Hematopoietic multipotent progenitor cell treated with erythropoietin and hydrocortisone succinate and interleukin-3 and kit ligand, for 8 days (in vitro differentiated cells): ENCODE results near the gene DNAH7.
A peak's percentile ranks its signal among the peaks of the same experiment; 100 is the strongest.

Experiments used
- DNase-seq: peaks from one replicate; pipeline ENCODE4 v3.0.0-alpha.2; 2015

DNAH7 gene

DNA sequence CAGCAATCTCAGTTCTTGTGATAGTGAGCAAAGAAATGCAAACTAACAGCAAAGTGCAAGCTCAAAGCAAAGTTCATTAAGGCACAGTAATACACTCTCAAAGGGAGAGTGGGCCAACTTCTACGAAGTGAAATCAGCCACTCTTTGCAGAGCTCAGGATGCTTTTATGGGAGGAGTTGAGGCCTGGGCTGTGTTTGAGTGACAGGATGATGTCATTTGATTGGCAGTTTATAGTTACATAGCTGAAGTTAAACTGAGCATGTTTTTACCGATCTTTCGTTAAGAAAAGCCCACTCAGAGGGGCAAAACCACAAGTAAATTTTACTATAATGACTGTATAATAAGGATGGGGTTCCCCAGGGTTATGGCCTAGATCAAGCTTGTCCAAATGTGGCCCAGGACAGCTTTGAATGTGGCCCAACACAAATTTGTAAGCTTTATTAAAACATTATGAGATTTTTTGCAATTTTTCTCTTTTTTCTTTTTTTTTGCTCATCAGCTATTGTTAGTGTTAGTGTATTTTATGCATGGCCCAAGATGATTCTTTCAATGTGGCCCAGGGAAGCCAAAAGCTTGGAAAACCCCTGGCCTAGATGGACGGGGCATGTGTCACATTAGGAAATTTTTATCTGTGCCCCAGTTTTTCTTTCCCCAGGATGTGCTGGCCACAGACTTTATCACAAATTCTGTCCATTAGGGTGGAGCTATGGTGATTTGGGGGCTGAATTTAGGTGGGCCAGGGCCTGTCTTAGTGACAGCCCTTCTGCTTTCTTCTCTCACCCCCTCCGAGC is 8.3 kb upstream of the DNAH7 start:
- no peak for DNase-seq

GRCh38 chr2:196075196-196075595 is 6.6 kb upstream of the DNAH7 start:
- no peak for DNase-seq

- no peak for DNase-seq
These were observed 6.0 kb upstream of the DNAH7 start for GRCh38 chr2:196074631-196075030.

DNA sequence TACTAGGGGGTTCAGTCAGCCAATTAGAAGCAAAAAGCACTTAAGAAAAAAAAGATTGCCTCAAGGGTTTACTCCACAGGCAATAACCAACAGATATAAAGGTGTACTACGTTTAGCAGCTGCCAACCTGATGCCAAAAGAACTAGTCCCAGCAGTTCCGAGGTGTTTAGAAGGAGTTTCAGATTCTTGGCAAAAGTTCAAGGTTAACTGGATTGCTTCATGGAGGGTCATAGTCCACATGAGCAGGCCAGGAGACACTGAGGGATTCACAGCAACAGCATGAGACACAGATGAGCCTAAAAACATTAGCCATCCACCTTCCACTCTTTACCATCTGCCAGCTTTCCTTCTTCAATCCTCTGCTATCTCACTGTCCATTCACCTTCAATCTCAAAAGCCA is 4.9 kb upstream of the DNAH7 start:
- DNase-seq: no peak

DNA sequence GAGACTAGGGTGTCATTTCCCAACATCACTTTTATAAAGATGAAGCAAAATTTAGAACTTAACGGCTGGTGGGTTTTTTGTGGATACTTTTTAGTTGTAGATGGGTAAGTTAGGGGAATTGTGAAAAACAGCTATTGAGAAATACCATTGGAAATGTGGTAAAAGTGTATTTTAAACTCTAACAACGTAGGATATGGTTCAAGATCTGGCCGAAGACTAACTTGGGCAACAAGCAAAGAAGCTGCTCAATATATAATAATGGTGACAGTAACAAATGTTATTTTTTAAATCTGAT is 1.6 kb downstream of the DNAH7 start:
- no peak for DNase-seq

DNA sequence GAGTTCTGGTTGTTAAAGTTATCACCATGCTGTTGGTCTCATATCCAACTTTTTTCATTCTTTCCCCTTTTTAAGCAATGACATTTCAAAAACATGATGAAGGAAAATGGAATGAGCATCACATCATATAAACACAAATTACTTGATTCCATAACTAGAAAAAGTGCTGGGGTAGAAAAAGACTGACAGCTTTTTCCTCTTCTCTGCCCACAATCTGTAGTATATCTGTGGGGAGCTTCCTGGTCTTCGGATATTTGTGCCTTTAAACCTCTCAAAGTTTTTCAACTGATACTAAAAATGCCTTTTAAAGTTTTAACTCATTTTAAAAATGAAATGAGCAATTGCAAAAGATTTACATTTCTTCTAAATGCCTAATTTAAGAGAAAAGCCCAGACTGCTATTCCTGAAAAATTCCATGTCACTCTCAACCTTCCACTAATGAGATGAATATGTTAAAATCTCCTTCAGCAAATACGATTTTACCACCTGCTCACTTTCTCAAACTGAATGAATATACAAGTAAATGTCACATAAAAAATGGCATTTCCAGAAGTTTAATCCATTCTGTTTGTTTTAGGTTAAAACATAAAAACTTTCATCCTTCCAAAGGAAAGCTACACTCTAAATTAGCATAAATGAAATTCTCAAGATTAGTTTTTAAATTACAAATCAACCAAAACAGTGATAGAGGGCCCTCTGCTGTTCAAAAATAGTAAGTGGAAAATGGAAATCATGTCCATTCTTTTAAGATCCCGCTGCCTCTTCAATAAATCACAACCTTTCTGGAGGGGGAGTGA is 2.1 kb downstream of the DNAH7 start:
- DNase-seq: peak; percentile 57

GRCh38 chr2:196063773-196064172 is 4.9 kb downstream of the DNAH7 start:
- no peak for DNase-seq

- no peak for DNase-seq
These were observed 9.1 kb downstream of the DNAH7 start for GRCh38 chr2:196059491-196059960.

GRCh38 chr2:196054631-196055030 is 14.0 kb downstream of the DNAH7 start:
- DNase-seq: no peak

DNA sequence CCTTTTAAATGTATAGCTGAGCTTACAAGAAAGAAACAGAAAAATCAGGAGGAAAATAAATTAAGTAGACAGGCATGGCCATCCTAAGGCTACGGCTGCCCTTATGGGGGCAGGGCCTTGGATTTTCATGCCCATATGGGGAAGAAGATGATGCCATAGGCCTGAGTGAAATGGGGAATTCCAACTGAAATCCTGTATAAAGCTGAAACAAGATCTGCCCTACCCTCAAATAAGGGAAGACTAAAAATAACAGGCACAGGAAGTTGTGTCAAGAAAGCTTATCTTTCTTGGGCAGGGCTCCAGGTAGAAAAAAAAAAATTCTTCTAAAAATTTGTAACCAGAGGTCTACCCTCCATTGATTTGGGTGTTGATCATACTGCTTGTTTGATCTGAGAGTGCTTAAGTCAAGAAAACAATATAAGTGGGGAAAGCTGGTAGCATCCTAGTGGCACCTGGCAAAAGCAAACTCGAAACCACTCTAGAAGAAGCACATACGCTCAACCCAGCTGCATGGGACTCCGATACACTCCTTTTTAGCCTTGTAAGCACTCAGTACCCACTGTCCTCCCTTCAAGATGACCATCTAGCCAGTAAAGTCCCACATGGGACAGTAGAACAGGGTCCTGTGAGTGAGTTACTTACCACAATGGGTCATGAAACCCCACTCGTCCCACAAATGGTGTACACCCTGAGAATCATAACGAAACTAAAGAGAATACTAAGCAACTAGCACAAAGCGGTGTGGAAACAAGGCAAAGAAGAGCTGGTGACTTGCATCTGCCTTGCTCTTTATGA is 22.3 kb downstream of the DNAH7 start:
- no peak for DNase-seq

DNA sequence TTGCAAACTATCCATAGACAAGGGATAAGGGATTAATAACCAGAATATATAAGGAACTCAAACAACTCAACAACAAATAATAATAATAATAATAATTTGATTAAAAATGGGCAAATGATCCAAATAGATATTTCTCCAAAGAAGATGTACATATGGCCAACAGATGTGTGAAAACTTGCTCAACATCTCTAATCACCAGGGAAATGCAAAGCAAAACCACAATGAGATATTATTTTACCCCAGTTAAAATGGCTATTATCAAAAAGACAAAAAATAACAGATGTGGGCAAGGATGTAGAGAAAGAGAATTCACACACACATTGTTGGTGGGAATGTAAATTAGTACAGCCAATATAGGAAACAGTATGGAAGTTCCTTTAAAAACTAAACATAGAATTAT is 26.9 kb downstream of the DNAH7 start:
- DNase-seq: no peak

DNA sequence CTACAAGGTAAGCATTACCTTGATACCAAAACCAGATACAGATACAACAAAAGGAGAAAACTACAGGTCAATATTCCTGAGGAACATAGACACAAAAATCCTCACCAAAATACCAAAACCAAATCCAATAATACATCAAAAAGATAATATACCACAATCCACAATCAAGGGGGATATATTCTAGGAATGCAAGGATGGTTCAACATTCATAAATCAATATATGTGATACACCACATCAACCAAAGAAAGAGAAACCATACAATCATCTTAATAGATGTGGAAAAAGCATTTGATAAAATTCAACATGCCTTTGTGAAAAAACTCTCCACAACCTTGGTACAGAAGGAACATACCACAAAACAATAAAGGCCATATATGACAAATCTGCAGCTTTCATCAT is 28.4 kb downstream of the DNAH7 start:
- no peak for DNase-seq

GRCh38 chr2:196036442-196036841 is 32.2 kb downstream of the DNAH7 start:
- DNase-seq: no peak

GRCh38 chr2:196018037-196018436 is 50.6 kb downstream of the DNAH7 start:
- no peak for DNase-seq

DNA sequence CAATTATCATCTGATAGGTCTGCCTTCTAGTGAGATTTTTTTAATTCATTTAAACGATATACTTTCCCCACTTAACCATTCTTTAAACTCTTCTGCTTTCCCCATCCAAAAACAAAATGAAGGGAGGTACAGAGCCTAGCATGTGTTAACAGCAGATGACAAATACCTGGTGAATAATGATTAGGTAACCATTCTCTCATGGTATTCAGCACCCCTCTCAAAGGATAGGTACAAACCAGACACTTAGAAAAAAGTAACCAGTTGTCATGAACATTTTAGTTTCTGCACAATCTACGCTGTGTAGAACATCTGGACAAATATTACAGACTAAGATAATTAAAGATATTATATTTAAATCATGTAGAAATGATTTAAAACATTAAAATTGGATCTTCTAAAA is 56.3 kb downstream of the DNAH7 start:
- DNase-seq: no peak

DNA sequence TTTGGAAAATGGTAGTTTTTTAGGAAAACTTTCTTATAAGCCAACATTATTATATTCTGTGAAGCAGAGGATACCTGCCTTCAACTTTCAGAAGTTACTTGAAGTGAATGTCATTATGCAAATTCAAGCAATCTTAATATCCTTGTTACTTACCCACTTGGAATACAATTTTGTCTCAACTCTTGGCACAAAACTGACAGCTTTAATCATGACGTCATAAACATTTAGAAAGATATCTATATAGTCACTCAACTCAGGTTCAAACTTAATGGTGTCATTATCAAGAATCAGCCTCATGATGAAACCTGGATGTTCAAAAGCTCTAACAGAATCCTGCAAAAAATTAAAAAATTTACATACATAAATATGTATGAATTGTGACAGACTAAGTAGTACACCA is 68.1 kb downstream of the DNAH7 start:
- no peak for DNase-seq

- DNase-seq: no peak
These were observed 70.6 kb downstream of the DNAH7 start for GRCh38 chr2:195998070-195998469.

GRCh38 chr2:195995499-195995898 is 73.1 kb downstream of the DNAH7 start:
- DNase-seq: no peak

DNA sequence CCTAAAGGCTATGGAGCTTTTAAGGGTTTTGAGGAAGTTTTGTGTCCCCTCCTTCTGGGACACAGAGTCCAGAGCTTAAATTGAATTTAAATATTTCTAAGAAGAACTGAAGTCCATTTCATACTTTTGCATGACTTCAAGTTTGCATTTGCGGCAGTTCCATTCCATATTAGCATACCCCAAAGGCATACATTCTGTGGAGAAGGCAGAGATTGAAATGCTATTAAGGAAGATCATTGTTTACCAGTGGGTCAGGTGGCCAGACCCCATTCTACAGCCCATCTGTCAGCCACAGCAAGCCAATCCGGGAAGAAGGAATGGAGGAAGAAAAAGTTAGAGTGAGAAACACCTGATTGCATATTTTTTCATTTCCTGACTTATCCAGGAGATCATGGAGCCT is 75.0 kb downstream of the DNAH7 start:
- DNase-seq: no peak

DNA sequence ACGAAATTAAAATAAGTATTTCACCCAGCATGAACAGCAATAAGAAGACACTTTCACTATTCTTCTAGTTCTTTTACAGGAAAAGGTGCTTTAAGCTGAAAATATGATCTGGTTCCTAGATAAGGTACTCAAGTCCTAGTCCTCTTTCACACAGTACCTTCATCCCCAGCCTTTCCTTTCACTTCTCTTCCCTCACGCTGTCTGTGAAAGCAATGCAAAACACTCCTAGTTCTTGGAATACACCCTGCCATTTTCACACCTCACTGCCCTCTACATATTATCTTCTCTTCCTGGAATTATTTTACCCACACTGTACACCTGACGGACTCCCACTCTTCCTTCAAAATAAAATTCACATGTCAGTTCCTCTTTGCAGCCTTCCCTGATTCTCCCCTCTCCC is 82.9 kb downstream of the DNAH7 start:
- DNase-seq: no peak

DNA sequence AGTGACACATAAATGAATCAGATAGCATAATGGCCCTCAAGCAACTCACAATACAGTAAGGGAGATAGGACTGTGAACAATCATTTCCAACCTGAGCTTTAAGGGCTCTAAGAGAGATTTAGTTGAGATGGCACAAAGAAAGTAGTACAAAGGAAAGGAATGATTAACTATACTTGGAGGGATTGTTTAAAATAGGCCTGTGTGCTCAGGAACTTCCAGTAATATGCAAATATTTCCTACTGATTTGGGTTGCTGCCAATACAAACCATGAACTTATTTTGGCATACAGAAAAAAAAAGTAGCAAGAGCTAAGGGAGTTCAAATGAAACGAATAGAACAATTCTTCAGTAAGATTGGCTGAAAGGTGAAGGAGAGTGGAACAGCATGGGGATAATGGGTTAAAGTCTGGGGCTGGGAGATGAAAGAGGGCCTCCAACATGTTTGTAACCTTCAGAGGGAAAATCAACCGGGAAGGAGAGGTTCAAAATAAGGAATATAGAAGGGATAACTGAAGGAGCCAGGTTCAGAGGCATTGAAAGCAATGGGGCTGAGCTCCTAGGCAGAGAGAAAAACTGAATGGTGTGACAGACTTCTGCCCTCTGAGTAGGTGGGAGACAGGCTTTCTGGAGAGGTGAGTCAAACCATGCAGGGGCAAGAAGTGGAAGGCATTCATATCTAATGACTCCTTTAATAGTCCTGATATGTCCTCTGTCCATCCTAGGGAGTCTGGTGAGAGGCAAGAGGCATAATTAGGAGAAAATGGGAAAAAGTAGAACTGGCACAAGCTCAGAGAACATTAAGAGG is 83.5 kb downstream of the DNAH7 start:
- no peak for DNase-seq

- no peak for DNase-seq
These were observed 101.3 kb downstream of the DNAH7 start for GRCh38 chr2:195967336-195967735.

DNA sequence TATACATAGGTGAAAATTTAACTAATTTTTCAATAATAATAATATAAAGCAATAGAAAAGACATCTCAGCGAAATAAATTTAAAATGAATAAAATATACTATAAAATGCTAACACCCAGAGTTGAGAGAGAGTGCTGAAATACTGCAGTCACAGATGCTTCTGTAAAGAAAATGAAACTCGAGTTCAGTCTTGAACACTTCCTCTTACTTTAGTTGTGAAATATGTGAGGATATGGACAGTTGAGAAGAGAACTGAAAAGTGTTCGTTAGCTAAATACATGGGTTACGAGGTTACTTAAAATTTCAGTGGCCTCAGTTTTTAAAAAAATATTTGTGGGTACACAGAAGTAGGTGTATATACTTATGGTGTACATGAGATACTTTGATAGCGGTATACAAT is 106.8 kb downstream of the DNAH7 start:
- no peak for DNase-seq
